T-helper 1 cell treated with Interleukin-12 subunit alpha and Interleukin-12 subunit beta and Interleukin-4 antibody, amounts not matched to agents 30 ng/mL and 1 ng/mL, for 36 hours (primary cell): Measurements from ENCODE around the gene PRM2. TPM values are rescaled to one million over a fixed set of nuclear protein-coding genes. Genes with fewer than 3 reads are reported as not detected.

ENCODE experiments used
- intact Hi-C: fragments of 100-400 bp; cut with micrococcal nuclease; formaldehyde crosslinking; loops from one replicate; pipeline ENCODE4 v1.15.1; 2024
- total RNA-seq: library from RNA; stranded (reverse); gene quantifications from 2 replicates; pipeline ENCODE4 v1.2.3, GENCODE V29; 2022

The PRM2 gene, protein sequence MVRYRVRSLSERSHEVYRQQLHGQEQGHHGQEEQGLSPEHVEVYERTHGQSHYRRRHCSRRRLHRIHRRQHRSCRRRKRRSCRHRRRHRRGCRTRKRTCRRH
- not detected in 2 replicates for total RNA-seq

DNA sequence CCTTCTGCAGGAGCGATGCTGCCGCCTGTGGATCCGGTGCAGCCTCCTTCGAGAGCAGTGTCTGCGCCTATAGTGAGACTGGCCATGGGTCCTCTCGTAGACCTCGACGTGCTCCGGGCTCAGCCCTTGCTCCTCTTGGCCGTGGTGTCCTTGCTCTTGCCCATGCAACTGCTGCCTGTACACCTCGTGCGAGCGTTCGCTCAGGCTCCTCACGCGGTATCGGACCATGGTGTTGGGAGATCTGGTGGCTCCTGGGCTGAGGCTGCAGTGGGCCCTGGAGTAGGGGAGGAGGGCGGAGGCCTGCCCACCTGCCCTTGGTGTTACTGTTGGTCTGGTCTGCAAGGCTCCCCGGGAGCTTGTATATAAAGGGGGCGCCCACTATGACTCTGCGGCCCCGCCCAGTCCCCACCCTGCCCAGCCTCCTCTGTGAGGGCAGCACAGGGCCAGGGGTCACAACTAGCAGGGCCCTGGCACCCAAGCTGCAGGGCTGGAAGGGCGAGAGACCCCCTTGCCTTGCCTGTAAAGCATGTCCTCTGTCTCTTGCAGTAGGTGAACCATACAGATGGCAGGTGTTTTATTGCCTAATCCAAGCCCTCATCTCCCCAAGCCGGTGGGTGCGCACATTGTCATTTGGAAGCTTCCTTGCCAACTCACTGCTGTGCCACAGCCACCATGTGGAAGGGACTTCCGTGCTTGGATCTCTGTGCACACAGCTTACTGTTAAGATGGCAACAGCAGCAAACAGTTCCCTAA is at the start of gene PRM2:
Gene PRM2, minus strand, starts transcription at position 338 of the 753 bp plus-strand sequence. Its CDS starts 110 bp downstream, at position 228.
- intact Hi-C loops = no loop called here

DNA sequence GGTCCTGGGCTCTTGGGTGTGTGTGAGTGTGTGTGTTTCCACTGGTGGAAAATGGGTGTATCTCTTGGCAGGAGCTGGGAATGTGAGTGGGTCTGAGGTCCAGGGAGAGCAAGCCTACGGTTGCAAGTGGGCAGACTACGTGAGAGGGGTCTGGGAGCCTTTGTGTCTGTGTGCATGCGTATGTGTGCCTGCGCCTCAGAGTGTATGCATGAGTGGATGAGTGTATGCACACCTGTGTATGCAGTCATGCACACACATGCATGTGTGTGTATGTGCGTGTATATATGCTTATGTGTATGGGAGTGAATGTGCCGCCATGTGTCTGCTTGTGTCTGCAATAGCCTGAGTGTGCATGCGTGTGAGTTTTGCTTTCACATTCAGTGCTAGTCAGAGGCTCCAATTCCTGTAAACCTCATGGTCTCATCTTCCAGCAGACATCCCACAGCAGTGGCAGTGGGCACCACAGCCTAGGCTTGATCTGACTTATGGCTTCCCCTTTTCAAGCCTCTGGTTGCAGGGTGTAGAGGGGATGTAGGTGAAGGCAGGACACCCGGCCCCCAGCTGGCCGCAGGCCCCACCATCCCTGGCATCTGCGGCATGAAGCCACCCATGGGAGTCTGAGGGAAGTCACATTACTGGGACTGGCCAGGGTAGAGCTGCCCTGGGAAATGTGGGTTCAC is 49.3 kb upstream of the PRM2 start:
- intact Hi-C loops = loop anchor here (1.0 kb wide), 1 partner anchor 67 kb away; no protein-coding TSS in a partner anchor

DNA sequence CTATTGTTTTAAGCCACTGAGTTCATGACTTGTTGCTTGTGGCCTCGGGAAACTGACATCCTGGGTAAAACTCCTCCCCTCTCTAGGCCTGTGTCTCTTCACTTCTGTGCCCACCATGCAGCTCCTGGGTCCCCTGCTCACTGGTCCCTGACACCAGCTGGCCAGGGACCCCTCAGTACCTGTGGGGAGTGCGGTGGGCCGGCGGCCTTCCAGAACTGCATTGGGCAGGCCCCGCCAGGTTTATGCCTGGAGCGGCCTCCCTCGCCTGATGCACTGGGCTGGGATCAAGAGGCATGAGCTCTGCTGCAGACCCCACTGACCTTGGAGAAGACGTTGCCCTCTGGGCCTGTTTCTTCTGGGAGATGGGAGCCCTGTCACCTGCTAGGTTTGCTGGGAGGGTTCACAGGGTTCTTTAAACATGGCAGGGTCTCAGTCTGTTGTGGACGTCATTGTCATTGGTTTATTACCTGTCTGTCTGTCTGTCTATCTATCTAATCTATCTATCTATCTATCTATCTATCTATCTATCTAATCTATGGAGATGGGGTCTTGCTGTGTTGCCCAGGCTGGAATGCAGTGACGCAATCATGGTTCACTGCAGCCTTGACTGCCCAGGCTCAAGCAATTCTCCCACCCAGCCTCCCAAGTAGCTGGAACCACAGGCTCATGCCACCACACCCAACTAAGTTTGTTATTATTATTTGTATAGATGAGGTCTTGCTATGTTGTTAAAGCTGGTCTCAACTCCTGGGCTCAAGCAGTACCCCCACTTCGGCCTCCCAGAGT is 47.5 kb upstream of the PRM2 start:
- intact Hi-C loops = no loop called here

DNA sequence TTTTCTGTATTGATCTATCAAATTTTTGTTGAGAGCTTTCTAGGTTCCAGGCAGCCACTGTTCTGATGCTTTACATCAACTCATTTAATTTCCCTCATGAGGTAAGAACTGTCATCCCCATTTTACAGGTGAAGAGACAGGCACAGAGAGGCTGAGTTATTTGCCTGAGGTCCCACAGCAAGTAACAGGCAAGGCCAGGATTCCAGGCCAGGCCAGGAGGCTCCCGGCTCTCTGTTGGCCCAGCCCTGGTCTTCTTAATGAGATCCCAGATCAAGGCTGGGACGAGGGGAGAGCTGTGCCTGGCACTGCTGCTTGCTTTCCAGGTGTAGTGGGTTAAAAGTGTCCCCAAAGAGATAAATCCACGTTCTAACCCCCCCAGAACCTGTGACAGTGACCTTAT is 46.5 kb upstream of the PRM2 start:
- intact Hi-C loops = no loop called here

DNA sequence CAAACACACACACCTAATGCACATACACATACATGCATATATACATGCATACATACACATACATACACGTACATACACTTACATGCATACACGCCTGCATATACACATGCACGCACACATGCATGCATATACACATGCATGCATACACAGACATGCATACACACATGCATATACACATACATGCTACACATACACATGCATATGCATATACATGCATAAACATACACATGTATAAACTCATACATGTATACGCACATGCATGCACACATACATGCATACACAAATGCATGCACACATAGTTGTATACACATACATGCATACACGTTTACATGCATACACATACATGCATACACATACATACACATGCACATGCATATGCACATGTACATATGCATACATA is 45.4 kb upstream of the PRM2 start:
- intact Hi-C loops = no loop called here

DNA sequence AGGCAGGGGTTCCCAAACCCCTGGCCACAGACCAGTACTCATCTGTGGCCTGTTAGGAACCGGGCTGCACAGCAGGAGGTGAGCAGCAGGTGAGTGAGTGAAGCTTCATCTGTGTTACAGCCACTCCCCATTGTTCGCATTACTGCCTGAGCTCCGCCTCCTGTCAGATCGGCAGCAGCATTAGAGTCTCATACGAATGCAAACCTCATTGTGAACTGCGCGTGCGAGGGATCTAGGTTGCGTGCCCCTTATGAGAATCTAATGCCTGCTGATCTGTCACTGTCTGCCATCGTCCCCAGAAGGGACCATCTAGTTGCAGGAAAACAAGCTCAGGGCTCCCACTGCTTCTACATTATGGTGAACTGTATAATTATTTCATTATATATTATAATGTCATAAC is 43.9 kb upstream of the PRM2 start:
- intact Hi-C loops = no loop called here

DNA sequence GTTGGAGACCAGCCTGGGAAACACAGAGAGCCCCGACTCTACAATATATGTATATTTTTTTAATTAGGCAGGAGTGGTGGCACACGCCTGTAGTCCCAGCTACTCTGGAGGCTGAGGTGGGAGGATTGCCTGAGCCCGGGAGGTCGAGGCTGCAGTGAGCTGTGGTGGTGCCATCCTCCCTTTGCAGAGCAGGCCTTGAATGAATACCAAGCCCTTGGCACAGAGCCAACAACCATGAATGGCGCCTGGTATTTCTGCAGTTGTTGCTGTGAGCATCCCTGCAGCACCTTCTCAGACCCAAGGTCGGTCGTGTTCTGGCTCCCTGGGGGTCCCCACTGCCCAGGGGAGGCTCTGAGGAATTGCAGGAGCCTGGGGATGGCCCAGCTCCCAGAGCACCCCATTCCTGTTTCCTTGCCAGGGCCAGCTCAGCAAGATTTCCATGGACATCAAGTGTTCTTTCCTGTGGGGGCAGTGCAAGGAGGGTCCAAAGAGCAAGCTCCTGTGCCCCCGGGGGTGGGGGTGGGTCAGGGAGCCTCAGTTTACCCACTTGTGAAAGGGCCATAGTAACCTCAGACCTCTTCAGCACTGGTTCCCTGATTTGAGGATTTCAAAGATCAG is 43.4 kb upstream of the PRM2 start:
- intact Hi-C loops = no loop called here

DNA sequence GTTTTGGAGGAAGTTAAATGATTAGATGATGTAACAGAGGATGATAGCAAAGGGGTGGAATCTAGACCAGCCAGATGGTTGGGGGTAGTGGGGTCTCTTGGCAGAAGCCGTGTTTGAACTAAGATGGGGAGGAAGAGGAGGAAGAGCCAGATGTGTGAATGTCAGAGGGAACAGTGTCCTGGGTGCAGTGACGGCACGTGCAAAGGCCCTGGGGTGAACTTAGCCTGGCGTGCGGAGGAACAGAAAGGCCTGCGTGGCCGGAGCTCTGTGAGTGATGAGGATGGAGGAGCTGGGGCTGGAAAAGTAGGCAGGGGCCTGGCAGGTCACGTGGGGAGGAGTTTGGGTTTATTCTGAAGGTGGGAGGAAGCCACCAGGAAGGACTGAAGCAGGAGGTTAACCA is 42.5 kb upstream of the PRM2 start:
- intact Hi-C loops = no loop called here

DNA sequence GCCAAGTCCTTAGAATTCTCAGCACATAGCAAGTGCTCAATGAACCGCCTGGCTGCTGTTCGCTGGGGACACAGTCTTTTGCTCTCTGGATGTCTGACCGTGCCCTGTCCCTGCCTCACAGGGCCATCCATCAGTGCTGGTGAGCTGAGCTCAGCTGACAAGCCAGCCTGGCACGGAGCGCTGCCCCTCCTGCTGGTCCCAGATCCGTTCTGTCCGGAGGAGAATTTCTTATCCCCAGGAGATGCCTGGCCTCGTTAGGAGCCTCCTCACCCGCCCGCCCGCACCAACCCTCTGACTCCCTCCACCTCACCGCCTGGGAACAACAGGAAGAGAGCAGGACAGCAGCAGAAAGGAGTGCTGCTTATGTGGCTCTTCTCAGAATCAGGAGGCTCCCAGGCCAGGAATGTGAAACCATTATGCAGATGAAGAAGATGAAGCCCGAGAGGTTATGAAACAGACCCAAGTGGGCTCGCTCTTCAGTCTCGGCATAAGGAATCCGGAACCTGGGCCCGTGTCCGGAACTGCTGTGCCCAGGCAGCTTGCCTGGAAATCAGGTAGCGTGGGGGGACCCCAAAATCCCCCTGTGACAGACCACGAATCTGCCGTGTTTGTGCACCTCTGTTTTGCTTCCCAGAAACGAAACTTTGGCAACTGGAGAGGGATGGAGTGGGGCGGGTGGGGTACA is 40.2 kb upstream of the PRM2 start:
- intact Hi-C loops = no loop called here

DNA sequence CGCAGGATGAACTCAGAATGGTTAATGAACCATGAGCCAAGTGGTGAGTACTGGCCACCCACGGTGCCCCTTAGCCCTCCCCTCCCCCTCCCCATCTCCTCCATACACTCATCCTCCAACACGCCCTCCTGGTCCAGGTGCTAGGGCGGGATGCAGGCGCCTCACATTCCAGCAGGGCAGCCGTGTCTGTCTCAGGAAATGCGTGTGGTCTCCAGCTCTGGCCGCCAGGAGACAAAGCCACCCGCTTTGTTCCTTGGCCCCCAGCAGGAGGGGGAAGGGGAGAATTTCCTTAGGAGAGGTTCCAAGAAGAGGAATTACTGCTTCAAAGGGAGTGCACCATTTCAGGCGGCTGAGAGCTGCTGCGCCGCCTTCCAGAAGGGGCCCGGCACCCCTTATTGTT is 39.2 kb upstream of the PRM2 start:
- intact Hi-C loops = no loop called here

DNA sequence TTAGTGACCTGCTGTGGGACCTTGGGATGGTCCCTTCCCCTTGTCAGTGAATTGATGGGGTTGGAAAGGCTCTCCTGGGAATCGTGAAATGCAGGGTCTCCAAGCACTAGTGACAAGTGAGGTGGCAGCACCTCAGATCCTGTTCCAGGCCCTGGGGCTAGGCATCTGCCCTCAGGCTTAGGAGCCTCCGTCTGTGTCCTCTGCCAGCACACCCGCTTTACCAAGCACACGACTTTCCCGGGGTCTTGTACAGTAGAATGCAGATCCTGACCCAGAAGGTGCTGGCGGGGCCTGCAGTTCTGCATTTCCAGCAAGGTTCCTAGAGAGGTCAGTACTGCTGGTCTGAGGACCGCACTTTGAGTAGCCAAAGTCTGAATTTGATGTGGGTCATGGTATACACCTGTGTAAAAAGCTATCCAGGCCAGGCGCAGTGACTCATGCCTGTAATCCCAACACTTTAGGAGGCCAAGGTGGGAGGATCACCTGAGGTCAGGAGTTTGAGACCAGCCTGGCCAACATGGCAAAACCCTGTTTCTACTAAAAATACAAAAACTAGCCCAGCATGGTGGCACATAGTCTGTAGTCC is 38.1 kb upstream of the PRM2 start:
- intact Hi-C loops = loop anchor here (5.0 kb wide), 1 partner anchor 207 kb away; no protein-coding TSS in a partner anchor

DNA sequence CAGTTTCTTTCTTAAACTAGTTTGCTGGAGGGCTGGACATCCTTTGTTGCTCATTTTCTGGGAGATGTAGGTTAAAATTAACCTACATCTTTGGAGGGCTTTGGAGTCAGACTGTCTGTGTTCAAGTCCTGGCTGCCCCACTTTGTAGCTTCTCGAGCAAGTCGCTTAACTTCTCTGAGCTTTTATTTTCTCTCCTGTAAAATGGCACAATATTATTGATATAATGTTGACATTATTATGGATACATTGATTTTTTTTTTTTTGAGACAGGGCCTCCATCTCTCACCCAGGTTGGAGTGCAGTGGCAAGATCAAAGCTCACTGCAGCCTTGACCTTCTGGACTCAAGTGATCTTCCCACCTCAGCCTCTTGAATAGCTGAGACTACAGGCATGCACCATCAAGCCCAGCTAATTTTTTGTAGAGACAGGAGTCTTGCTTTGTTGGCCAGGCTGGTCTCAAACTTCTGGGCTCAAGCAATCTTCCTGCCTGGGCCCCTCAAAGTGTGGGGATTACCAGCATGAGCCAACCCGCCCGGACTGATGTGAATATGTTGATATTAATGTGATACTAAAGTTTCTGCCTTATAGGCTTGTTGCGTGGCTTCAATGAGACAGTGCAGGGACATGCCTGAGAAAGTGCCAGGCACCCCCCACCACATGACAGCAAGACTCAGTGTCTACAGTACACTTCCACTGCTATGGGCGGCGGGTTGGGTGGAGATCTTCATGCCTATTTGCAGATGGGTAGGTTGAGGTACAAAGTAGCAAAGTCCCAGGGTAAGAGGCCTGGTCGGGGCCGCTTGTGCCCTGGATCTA is 37.4 kb upstream of the PRM2 start:
- intact Hi-C loops = loop anchor here (5.0 kb wide), 1 partner anchor 206 kb away; no protein-coding TSS in a partner anchor

DNA sequence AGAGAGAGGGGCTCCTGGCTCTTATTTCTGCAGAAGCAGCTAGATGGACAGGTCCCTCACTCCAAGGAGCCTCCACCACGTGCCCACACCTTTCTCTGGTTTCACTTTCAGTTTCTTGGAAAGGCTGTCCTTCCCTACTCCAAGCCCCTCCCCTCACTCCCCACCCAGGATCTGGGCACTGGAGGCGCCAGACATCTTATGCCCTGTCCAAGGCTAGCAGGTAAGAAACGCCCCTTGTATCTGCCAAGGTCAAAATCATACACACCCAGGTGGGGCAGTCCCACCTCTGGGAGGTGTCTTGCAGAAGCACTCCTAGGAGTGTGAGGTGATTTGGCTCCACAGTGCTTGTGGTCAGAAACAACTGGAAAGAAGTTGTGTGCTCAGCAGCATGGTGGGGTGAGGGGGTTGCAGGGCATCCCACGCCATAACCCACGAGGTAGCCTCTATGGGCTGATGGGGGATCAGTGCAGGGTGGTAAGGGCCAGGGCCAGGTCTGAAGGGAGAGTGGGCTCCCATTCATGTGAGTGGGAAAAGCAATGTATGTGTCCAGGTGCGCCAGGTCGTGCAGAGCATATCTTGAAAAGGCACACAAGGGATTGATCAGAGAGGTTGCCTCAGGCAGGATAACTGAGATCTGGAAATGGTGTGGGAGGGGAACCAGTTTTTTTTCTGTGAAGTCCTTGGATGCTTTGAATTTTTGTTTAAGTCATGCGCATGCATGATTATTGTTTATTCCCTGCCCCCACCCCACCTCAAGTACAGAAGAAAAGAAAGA is 36.6 kb upstream of the PRM2 start:
- intact Hi-C loops = loop anchor here (5.0 kb wide), 1 partner anchor 206 kb away; no protein-coding TSS in a partner anchor

DNA sequence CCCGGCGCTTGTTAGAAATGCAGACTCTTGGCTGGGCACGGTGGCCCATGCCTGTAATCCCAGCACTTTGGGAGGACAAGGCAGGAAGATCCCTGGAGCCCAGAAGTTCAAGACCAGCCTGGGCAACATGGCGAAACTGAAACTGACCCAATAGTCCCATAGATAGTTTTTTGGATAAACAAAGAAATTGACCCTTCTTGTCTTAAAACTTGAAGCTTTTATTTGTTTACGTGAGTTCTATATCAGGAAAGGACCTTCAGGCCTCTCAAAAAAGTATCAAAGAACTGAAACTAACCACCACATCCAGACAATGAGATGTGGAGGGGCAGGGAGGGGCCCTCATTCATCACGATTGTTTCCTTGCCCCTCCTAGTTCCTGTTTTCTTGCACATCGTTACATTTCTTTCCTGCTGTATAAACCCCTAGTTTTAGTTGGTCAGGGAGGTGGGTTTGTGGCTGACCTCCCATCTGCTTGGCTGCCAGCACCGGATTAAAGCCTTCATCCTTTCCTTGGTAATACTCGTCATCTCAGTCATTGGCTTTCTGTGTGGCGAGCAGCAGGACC is 34.8 kb upstream of the PRM2 start:
- intact Hi-C loops = loop anchor here (1.0 to 5.0 kb wide), 7 partner anchors 14 to 204 kb away; partner anchors contain the start of gene RMI2

DNA sequence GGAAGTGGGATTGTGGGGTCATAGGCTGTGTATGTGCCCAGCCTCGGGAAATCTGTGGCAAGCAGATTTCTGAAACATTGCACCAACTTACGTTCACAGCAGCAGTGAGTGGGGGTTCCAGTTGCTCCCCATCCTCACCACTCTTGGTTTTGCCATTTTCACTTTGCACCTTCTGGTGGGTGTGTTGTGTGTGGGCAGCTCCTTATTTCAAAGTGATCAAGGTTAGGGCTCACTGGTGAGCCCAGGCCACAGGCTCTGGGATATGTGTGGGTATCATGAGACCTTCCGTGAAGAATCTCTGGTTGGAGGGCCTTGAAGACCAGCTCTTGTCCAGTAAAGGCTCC is 34.3 kb upstream of the PRM2 start:
- intact Hi-C loops = loop anchor here (2.0 to 5.0 kb wide), 2 partner anchors 78 to 203 kb away; no protein-coding TSS in a partner anchor

DNA sequence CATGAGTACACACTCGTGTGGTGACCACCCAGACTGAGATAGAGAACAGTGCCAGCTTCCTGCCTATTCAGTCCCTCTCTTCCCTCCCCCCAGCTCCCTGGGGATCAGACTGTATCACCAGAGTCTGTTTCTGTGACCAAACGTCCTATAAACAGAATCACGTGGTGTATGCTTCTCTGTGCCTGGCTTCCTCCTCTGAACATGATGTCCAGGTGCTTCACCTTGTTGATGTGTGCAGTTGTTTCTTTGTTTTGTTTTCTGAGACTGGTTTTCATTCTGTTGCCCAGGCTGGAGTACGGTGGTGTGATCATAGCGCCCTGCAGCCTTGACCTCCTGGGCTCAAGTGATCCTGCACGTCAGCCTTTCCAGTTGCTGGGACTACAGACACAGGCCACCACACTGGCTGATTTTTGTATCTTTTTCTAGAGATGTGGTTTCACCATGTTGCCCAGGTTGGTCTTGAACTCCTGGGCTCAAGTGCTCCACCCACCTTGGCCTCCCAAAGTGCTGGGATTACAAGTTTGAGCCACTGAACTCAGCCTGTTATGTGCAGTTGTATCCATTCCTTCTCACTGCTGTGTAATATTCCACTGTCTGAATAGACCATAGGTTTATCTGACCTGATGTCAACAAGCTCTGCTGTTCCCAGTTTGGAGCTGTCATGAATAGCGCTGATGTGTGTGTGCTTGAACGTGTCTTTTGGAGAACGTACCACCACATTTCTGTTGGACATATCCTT is 33.8 kb upstream of the PRM2 start:
- intact Hi-C loops = loop anchor here (2.0 to 5.0 kb wide), 2 partner anchors 77 to 203 kb away; no protein-coding TSS in a partner anchor

DNA sequence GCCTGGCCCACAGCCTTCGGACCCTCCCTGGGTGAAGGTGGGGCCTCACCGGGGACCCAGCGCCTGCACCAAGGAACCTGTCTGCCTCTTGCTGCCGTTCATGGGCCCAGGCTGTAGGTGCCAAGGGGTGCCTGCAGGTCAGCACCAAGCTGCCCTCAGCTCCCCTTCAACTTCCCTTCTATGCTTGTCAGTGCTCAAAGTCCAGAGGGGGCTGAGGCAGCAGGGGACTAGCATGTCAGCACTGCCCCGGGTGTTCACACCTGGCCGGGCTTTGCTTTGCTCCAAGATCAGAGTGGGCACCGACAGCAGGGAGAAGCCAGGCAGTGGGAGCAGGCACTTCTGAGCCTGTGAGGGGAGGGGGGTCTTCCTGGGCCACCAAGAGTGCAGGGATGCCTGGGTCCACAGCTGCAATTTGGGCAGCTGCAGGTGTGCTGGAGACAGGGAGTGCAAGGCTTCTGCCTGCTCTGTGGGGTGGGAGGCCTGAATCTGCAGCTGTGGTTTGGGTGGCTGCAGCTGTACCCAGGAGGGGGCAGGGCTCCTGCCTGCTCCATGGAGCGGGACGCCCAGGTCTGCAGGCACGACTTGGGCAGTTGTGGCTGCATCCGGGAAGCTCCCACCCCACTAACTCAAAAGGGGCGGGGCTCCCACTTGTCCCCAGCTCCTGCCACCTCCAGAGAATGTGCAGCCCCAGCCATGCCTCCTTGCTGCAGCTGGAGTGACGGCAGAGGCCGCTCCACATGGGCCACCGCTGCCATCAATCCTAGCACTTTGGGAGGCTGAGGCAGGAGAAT is 32.4 kb upstream of the PRM2 start:
- intact Hi-C loops = no loop called here
